ENCODE results near the gene PTPRH.

The PTPRH gene, protein sequence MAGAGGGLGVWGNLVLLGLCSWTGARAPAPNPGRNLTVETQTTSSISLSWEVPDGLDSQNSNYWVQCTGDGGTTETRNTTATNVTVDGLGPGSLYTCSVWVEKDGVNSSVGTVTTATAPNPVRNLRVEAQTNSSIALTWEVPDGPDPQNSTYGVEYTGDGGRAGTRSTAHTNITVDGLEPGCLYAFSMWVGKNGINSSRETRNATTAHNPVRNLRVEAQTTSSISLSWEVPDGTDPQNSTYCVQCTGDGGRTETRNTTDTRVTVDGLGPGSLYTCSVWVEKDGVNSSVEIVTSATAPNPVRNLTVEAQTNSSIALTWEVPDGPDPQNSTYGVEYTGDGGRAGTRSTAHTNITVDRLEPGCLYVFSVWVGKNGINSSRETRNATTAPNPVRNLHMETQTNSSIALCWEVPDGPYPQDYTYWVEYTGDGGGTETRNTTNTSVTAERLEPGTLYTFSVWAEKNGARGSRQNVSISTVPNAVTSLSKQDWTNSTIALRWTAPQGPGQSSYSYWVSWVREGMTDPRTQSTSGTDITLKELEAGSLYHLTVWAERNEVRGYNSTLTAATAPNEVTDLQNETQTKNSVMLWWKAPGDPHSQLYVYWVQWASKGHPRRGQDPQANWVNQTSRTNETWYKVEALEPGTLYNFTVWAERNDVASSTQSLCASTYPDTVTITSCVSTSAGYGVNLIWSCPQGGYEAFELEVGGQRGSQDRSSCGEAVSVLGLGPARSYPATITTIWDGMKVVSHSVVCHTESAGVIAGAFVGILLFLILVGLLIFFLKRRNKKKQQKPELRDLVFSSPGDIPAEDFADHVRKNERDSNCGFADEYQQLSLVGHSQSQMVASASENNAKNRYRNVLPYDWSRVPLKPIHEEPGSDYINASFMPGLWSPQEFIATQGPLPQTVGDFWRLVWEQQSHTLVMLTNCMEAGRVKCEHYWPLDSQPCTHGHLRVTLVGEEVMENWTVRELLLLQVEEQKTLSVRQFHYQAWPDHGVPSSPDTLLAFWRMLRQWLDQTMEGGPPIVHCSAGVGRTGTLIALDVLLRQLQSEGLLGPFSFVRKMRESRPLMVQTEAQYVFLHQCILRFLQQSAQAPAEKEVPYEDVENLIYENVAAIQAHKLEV

DNA sequence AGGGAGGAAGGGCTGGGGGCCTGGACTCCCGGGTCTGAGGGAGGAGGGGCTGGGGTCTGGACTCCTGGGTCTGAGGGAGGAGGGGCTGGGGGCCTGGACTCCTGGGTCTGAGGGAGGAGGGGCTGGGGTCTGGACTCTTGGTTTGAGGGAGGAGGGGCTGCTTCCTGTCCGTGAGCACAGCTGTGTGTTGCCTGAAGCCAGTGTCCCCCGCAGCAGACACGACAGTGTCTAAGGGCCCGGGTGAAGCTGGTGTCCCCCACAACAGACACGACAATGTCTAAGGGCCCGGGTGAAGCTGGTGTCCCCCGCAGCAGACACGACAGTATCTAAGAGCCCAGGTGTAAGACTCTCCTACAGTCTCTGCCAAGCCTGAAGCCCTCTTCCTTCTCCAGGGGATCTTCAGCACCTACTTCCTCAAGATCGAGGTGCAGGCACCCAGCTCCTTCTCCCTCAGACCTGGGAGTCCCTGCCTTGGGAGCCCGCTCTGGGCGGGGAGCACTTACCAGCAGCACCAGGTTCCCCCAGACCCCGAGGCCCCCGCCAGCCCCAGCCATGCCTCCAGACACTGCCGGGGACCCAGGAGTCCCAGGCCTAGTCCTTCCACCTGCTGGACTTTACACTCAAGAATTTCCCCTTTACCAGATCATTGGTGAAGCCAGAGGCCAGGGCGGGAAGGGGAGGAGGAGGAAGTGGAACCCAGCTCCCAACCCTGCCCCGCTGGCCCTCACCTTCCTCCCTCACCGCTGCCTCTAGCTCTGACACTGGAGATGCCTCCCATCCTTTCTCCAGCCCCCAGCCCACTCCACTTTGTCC, at the start of gene PTPRH:
TSS of gene PTPRH (minus strand) at position 622 of the 813 bp plus-strand sequence. CDS start at position 554, 68 bp downstream.
- no peak for DNase-seq

DNA sequence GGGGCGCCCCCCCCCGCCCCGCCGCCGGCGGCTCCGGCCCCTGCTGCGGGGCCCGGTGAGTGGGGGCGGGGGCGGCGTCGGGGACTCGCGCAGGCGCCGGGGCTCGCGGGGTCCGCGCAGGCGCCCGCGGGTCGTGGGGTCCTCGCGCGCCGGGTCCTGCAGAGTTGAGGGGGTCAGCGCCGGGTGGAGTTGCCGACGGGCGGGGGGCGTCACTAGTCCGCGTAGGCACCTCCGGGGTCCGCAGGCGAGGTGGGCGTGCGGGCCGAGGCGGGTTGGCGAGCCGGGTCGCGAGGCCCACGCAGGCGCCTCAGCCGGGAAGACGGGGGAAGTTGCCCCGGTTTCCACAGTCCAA, 49.2 kb upstream of the PTPRH start:
- DNase-seq = peak; percentile 10

DNA sequence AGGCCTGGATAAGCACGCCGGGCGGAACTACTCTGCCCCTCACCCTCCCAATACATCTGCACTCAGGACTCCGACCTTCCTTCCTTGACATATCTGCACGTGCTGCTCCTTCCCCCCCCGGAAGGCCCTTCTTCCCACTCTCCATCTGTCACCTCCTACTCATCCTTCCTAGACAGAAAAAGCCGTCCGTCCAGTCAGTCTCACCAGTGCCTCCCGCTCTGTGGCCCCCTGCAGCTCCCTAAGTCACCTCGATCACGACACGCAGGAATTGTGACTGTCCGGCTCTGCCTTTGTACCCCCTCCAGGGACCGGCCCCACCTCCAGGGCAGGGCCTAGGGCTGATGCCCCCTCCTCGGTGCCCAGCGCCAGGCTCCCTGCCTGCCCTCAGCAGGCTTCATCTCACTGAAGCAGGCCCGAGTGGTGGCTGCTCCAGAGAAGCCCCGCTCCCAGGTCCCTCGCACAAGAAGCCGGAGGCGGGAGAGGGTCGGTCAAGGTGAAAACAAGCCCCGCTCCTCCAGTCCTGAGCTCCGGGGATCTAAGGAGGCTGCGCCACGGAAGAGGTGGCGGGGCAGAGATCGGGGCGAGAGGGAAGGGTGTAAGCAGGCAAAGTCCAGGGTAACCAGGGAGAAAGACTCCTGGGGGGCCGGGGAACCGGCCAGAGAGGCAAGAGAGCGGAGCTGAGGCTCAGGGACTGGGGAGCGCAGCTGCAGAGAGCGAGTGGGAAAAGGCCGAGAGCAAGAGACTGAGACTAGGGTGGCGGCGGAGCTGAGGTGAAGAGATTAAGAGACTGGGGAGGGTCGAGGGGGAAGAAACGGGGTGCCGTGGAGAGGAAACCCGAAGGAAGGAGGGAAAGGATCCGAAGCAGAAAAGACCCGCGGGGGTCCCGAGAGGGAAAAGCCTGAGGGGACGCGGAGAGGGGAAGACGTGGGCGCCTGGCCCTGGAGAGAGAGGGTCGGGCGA, 48.4 kb upstream of the PTPRH start:
- DNase-seq = peak; percentile 6

DNA sequence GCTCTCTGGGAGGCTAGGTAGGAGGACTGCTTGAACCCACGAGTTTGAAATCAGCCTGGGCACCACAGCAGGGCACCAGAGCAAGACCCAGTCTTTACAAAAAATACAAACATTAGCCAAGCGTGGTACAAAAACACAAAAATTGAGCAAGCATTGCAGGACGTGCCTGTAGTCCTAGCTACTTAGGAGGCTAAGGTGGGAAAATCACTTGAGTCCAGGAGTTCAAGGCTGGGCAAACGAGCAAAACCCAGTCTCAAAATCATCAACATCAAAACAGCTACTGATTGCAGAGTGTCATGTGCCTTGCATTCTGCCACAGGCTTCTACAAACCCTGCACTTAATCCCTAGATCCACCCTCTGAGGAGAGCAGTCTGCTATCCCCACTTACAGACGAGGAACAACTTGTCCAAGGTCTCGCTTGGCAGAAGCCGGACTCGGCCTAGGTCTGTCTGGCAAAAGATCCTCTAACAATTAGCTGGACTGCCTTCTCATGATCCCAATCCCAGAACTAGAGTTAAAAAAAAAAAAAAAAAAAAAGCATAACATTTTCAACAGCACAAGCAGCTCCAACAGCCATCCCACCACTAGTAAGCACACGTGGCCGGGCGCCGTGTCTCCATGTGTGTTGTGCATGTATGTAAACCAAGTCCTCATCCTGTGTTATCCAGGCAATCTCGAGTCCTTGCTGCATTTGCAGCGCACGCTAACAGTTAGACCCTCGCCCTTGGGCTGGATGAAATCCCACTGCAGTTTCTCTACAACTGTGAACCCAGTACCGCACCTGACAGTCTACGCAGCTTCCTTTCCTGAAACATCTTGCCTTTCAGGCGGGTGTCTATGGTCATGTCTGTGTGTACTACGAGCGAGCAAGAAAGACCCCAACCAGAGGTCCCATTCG, 47.5 kb upstream of the PTPRH start:
- no peak for DNase-seq

DNA sequence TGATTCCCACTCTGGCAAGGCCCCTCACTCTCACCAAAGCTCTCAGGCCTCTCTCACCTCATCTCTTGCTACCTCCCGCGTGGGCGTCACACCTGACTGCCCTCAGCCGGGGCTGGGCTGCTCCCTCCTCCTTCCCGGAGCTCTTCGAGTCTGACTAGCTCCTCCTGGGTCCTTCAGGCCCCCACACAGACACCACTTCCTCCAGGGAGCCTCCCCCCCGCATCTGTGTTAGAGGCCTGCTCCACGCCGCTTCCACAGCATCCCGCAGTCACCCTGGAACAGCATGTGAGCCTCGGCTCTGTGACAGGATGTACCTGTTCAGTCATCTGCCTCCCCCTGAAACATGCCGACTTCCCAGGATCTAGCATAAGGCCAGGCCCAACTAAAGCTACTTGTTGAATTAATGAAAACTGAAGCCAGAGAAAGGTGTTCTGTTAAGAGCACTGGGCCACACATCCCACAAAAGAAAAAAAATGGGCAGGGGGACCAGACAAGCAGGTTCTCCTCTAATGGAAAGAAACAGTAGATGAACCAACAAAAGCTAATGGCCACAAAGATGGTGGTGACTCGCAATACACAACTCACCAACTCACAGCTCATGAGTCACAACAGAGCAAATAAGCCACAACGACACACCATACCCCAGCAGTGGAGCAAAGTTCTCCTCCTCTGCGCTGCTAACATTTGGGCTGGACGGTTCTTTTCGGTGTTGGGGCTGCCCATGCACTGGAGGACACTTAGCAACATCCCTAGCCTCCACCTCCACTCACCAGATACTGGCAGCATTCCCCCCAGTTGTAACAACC, 46.5 kb upstream of the PTPRH start:
- DNase-seq = peak; percentile 62

DNA sequence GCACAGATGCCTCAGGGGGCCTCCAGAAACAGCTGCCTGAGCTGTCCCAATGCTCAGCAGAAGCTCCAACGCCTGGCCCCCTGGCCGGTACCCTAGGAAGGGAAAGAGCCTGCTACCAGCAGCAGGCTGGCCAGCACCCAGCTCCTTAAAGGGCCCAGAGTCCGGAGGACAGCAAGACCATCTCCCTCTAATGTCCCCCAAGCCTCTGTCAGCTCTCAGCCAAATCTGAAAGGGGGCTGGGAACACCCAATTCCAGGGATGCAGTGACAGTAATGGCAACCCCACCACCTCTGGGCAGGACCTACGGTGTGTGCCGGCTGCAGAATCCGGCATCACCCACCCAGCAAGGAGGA, 45.3 kb upstream of the PTPRH start:
- no peak for DNase-seq

DNA sequence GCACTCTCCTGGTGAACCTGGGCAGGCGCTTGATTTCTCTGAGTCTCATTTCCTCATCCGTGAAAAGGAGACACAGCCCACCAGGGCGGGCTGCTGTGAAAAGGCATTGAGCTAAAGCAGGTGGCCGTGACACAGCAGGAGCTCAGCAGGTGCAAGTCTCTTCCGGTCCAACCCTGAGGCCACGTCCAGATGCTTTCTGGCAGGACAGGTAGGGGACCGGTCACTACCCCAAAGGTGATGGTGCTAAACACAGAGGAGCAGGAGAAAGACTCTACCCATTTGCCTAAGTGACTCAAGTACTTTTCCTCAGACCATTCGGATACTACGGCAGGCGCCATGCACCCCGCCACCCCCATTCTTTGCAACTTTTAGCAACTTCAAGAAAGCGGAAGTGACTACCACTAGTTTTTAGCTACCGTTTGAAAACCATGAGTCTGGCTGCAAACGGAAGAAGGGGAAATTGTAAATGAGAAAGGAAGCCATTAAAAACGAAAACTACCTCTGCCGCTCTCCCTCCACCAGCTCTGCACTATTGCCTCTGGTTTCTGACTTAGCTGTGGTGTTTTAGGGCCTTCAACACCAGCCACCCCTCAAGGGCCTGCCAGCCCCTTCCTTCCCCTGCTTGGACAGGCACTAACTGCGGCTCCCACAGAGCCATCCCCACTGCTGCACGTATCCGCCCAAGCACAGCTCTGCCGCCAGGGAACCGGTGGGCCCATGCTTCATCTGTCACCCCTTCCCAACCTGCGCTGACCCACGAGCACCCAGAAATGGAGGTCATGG, 44.7 kb upstream of the PTPRH start:
- DNase-seq = peak; percentile 79

DNA sequence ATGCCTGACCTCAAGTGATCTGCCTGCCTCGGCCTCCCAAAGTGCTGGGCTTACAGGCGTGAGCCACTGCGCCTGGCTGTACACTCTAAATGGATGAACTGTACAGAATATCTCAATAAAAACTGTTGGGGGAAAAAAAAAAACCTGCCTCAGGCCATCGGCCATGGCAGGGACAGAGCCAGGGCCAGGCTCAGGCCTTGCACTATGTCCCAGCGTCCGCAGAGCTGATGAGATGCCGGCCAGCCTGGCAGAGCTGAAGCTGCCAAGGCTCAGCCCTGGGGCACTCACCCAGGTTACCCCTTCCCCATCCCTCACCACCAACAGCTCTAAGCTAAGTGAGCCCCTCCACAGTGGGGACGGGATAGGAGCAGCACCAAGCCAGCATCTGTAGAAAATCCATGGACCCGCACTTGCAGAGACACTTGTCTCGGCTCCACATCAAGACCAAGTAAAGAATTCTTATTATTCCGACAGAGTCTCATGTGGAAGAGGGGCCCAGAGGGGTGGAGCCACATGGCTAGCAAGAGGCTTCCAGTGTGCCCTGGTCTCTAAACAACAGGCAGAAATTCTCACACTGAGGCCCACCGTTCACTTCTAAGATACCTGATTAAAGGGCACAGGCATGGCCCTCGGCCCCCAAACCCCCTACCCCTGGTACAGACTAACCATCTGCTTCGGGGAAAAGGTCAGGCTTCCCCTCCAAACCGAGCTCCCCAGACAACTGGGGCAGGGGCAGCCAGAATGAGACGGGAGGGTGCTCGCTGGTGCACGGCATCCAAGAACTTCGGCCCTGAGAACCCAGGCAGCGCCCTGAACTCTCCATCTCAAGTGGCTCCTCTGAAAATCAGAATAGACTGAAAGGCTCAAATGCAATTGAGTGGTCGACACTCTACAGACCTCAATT, 43.7 kb upstream of the PTPRH start:
- DNase-seq = no peak

DNA sequence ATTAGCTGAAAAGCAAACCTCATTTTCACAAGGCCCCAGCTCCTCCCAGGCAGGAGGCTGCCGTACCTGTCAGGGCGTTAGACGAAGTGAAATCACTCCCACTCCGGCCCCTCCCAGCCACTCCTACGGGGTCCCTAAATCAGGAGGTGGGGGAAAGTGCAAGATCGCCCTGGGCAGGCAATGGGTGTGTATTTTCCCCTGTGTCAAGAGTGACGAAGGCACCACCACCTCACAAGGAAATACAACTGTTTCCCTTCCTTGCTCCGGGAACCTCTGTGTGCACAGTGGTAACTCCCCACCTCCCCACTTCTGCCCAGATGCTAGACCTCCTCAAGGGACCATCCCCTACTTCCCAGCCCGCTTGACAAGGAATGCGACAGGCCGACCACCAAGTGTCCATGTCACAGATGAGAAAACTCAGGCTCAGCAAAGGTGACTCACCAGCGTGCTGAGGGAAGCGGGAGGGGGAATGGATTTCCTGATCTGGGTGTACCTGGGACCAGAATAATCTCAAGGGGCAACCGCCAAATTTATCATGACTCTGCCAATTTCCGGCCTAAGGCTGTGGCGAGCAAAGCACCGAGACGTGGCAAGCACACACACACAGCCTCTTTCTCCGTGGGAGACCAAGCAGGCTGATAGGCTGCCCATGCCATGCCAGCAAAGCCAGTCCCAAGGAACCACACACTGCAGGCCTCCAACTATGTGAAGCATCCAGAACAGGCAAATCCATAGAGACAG, 42.2 kb upstream of the PTPRH start:
- peak; percentile 64 for DNase-seq

DNA sequence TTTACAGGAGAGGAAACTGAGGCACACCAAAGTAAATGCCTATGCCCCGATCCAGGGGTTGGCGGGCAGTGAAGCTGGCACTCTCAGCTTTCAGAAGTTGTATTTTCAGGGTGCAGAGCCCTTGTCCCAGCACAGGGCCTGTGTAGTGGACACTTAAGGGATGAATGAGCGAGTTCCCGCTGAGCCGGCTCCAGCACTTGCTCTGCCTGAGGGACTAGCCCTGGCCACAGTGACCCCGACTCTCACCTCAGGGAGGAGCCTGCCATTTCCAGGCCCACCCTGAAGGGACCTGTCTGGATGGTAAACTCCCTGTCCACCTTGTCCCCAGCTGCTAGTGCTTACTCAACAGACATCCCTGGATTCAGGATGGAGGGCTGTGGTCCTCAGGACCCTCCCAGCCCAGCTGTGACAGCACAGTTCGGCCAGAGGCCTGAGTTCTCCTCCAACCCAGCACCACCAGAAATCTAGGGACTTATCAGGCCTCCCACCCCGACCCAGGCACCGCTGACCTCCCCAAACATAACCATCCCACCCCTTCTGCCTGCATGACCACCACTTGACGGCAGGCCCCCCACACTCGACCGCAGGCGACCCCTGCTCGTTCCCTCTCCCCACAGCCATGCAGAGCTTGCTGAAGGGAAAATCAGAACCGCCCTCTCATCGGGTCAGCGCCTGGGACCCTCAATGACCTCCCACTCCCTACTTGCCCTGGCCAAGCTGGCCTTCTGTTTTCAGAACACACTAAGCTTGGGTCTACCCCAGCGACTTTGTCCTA, 41.1 kb upstream of the PTPRH start:
- no peak for DNase-seq

DNA sequence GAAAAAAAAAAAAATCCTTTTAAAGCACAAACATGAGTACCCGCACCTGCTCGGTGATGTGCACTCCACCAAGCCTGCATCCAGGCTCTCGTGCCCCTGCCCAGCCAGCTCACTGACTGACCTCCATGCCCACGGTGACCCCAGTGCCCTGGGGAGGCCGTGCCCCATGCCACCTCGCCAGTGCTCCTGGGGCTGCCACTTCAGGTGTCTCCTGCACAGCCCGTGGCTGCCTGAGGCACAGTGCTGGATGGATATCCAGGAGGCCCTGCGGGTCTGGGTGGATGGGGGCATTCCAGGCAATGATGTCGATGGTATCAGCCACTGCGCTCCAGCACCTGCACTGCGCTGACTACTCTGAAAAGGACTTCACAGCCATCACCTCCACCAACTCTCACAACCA, 40.5 kb upstream of the PTPRH start:
- no peak for DNase-seq

DNA sequence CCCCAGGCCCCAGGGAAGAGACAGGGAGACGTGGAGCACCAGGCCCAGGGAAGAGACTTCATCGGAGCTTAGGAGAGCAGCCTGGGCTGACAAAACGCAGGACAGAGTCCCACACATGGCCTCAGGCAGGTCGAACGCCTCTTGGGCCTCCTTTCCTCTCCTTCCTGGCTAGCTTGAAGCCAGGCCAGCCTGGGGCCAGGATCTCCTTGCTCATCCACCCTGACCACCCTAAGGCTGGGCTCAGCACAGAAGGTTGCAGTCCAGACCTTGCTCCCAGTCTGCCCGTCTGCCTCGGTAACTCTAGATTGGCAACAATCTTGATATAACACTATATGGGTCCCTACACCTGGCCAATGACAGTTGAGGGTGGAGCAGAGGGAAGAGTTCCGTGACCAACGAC, 39.4 kb upstream of the PTPRH start:
- no peak for DNase-seq

DNA sequence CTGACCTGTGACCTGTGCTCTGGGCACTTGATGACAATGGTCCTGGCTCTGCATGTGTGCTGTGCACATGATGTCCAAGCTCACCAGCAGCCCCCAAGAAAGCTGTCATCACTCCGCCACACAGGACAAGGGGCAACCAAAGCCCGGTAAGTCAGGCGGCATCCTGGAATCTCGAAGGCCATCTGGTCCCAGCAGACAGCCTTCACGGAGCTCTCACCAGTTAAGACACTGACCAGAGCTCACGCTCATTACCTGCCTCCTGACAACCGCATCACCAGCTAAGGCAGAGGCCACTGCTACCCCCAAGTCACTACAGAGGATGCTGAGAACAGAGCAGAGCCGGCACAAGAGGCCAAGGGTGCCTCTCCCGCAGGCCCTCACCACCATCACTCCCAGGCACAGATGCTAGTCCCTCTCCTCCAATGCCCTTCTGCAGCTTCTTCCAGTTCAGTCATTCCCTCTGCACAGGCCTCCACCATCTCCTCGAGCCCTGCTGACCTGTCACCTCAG, 38.9 kb upstream of the PTPRH start:
- no peak for DNase-seq

DNA sequence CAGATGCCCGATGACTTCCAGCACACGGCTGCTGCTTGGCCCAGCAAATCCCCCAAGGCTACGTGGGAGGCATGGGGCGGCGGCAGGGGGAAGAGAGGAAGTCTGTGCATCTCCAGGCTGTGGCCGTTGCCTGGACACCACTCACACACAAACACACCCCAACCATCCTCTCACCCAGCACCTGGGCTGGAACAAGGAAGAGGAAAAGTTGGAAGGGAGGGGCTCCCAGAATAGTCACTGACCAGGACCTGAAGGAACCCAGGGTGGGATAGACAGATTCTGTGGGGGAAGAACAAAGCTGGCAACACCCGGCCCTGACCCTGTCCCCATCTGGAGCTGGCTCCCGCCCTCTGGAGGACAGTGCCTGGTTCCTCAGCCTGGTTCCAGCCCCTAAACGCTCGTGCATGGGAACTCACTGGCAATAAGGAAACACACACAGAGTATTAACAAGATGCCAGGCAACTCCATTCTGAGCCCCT, 38.4 kb upstream of the PTPRH start:
- DNase-seq = no peak

Measured in CD4-positive, alpha-beta T cell treated with Interleukin-4 for 4 hours (primary cell).